Fibroblast of lung (primary cell): ENCODE results near the gene CDC123. TPM values are rescaled to one million over a fixed set of nuclear protein-coding genes. Genes with fewer than 3 reads are reported as not detected.

Experiments used
- DNase-seq, 2 donors: peaks; one replicate each; pipeline versions ENCODE4 v3.0.0 to v3.0.0-alpha.2; 2010; ENCODE audit warnings: low read depth in 2 of 2
- H2AFZ ChIP-seq: 2 replicates; pipeline ENCODE4 v1.5.1; 2012; ENCODE audit warnings: low read length, control low read depth, inconsistent platforms
- H3K27ac ChIP-seq: 2 replicates; pipeline ENCODE4 v1.5.1; 2011; ENCODE audit warnings: low read length, control low read depth; ENCODE audit not compliant: insufficient read depth
- H3K27me3 ChIP-seq: 2 replicates; pipeline ENCODE4 v1.5.1; 2011; ENCODE audit warnings: mild to moderate bottlenecking, low read length; ENCODE audit not compliant: control insufficient read depth, insufficient read depth
- H3K36me3 ChIP-seq: 2 replicates; pipeline ENCODE4 v1.5.1; 2011; ENCODE audit warnings: low read length; ENCODE audit not compliant: control insufficient read depth, insufficient read depth
- H3K4me1 ChIP-seq: 2 replicates; pipeline ENCODE4 v1.5.1; 2011; ENCODE audit warnings: low read length; ENCODE audit not compliant: control insufficient read depth, insufficient read depth; ENCODE audit errors: extremely low read depth
- H3K4me2 ChIP-seq: 2 replicates; pipeline ENCODE4 v1.5.1; 2011; ENCODE audit warnings: low read length, control low read depth; ENCODE audit not compliant: insufficient read depth; ENCODE audit errors: extremely low read depth
- H3K4me3 ChIP-seq, 4 experiments: fragments of 200-600 bp in 1 of 4; sonication (generic) in 1 of 4; replicated peaks in 1 of 4; 2 replicates each; pipeline ENCODE4 v1.5.1; 2011 to 2016; ENCODE audit warnings: low read length in 4 of 4, low read depth in 3 of 4, mild to moderate bottlenecking in 3 of 4, control low read depth in 2 of 4, inconsistent platforms in 1 of 4, mixed read lengths in 1 of 4; ENCODE audit not compliant: insufficient read depth in 1 of 4; ENCODE audit errors: control extremely low read depth in 1 of 4
- H3K79me2 ChIP-seq: 2 replicates; pipeline ENCODE4 v1.5.1; 2012; ENCODE audit warnings: mild to moderate bottlenecking, low read length, inconsistent platforms; ENCODE audit not compliant: control insufficient read depth, insufficient read depth
- H3K9ac ChIP-seq: 2 replicates; pipeline ENCODE4 v1.5.1; 2011; ENCODE audit warnings: mild to moderate bottlenecking, low read length, control low read depth; ENCODE audit not compliant: insufficient read depth
- H3K9me3 ChIP-seq: 2 replicates; pipeline ENCODE4 v1.5.1; 2012; ENCODE audit warnings: low read depth, low read length; ENCODE audit not compliant: control insufficient read depth, insufficient read depth
- H4K20me1 ChIP-seq: 2 replicates; pipeline ENCODE4 v1.5.1; 2011; ENCODE audit warnings: low read length; ENCODE audit not compliant: control insufficient read depth, insufficient read depth; ENCODE audit errors: extremely low read depth
- EZH2 ChIP-seq: IDR thresholded peaks from 2 replicates; pipeline ENCODE4 v1.5.1; 2012; ENCODE audit warnings: low read length, control low read depth, mild to moderate bottlenecking; ENCODE audit errors: missing control alignments
- polyA plus RNA-seq, 2 donors: library from polyadenylated mRNA; depleted of rRNA in 1 of 2; stranded (reverse) in 1 of 2; unstranded in 1 of 2; fragments of >200 nt; gene quantifications; 2 replicates each; pipeline ENCODE4 v1.2.1, GENCODE V29; 2011 to 2012; ENCODE audit warnings: missing spikeins in 1 of 2
- total RNA-seq: library from RNA; depleted of rRNA; stranded (reverse); fragments of >200 nt; gene quantifications from 2 replicates; pipeline ENCODE4 v1.2.1, GENCODE V29; 2014
- TF ChIP-seq, protein P1 (sequence below), 2 donors: IDR thresholded peaks in 1 of 2; conservative IDR thresholded peaks in 1 of 2; 1 replicate in 1 of 2; 2 replicates in 1 of 2; pipeline ENCODE4 v1.5.1; 2011 to 2012; ENCODE audit warnings: low read length in 2 of 2, control low read depth in 1 of 2, inconsistent platforms in 1 of 2, low read depth in 1 of 2, mild to moderate bottlenecking in 1 of 2

The CDC123 gene
- total and polyA plus RNA-seq, 2 donors (not counting 1 experiment from before 2014, with no cell fraction given) = 144 to 172 TPM

GRCh38 chr10:12252882-12253546, 57.0 kb downstream of the CDC123 start:
- TF ChIP-seq EZH2 = no peak
- TF ChIP-seq, protein P1, sequence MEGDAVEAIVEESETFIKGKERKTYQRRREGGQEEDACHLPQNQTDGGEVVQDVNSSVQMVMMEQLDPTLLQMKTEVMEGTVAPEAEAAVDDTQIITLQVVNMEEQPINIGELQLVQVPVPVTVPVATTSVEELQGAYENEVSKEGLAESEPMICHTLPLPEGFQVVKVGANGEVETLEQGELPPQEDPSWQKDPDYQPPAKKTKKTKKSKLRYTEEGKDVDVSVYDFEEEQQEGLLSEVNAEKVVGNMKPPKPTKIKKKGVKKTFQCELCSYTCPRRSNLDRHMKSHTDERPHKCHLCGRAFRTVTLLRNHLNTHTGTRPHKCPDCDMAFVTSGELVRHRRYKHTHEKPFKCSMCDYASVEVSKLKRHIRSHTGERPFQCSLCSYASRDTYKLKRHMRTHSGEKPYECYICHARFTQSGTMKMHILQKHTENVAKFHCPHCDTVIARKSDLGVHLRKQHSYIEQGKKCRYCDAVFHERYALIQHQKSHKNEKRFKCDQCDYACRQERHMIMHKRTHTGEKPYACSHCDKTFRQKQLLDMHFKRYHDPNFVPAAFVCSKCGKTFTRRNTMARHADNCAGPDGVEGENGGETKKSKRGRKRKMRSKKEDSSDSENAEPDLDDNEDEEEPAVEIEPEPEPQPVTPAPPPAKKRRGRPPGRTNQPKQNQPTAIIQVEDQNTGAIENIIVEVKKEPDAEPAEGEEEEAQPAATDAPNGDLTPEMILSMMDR (conservative IDR thresholded peaks at IDR 0.05 in 1 of 2, IDR thresholded peaks at IDR 0.05 in 1 of 2; ENCODE audit: low read depth in 1 of 2, low read length in 2 of 2) = peak in 1 of 2 donors; percentile 22
- no peak overlapping the region for H3K27ac ChIP-seq
- no peak overlapping the region for H3K4me3 ChIP-seq
- DNase-seq = peak in 1 of 2 donors; percentile 15
- no peaks in the 10 kb centered on the region for H3K4me1 ChIP-seq
- H2AFZ ChIP-seq = no peak overlapping the region
- H3K4me2 ChIP-seq = no peak overlapping the region
- no peaks in the 10 kb centered on the region for H3K27me3 ChIP-seq
- no peak overlapping the region for H3K9ac ChIP-seq
- H3K9me3 ChIP-seq = no peaks in the 10 kb centered on the region
- no peaks in the 10 kb centered on the region for H3K36me3 ChIP-seq
- no peaks in the 10 kb centered on the region for H4K20me1 ChIP-seq
- no peaks in the 10 kb centered on the region for H3K79me2 ChIP-seq

DNA sequence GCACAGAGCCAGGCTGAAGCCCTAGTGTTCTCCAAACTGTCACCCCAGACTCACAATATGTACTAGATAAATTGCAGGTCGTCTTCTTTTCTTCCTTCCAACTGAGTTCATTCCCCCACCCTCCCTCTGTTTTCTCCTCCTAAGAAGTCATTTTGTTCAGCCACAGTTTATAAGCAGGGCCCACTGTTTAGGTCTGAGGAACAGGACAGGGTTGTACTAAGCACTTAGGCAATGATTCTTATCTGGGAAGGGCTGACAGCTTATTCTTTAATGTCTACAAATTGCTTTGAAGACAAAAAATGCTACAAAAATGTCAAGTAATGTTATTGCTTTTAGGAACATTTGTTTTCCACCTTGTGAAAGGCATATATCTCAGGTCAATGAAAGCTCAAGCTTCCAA, 59.1 kb downstream of the CDC123 start:
- H3K4me2 ChIP-seq = no peak overlapping the region
- H3K9me3 ChIP-seq = no peaks in the 10 kb centered on the region
- H3K4me1 ChIP-seq = no peaks in the 10 kb centered on the region
- H3K36me3 ChIP-seq = no peaks in the 10 kb centered on the region
- H3K27me3 ChIP-seq = no peaks in the 10 kb centered on the region
- no peak overlapping the region for H3K9ac ChIP-seq
- H3K4me3 ChIP-seq = no peak overlapping the region
- no peak for DNase-seq
- no peaks in the 10 kb centered on the region for H4K20me1 ChIP-seq
- no peaks in the 10 kb centered on the region for H3K79me2 ChIP-seq
- H2AFZ ChIP-seq = no peak overlapping the region
- H3K27ac ChIP-seq = no peak overlapping the region
- TF ChIP-seq, protein P1 (conservative IDR thresholded peaks at IDR 0.05 in 1 of 2, IDR thresholded peaks at IDR 0.05 in 1 of 2; ENCODE audit: low read depth in 1 of 2, low read length in 2 of 2) = no peak
- TF ChIP-seq EZH2 = no peak

- H3K79me2 ChIP-seq = no peaks in the 10 kb centered on the region
- H3K27ac ChIP-seq = no peak overlapping the region
- no peak overlapping the region for H3K9ac ChIP-seq
- H2AFZ ChIP-seq = no peak overlapping the region
- no peak for TF ChIP-seq EZH2
- TF ChIP-seq, protein P1 (conservative IDR thresholded peaks at IDR 0.05 in 1 of 2, IDR thresholded peaks at IDR 0.05 in 1 of 2; ENCODE audit: low read depth in 1 of 2, low read length in 2 of 2) = no peak
- H3K9me3 ChIP-seq = no peaks in the 10 kb centered on the region
- H3K36me3 ChIP-seq = no peaks in the 10 kb centered on the region
- no peak overlapping the region for H3K4me3 ChIP-seq
- no peaks in the 10 kb centered on the region for H4K20me1 ChIP-seq
- peaks cover 3% of the 10 kb centered on the region for H3K4me1 ChIP-seq
- H3K4me2 ChIP-seq = no peak overlapping the region
- DNase-seq = no peak
- H3K27me3 ChIP-seq = no peaks in the 10 kb centered on the region
Observed at GRCh38 chr10:12259988-12260387, 64.0 kb downstream of the CDC123 start.
